Neural crest cell (in vitro differentiated cells): ENCODE measurements around the gene ANKRD63. TPM values are rescaled to one million over a fixed set of nuclear protein-coding genes. Genes with fewer than 3 reads are reported as not detected.

Experiments
- DNase-seq: peaks from one replicate; pipeline ENCODE4 v3.0.0; 2021; ENCODE audit warnings: low read depth, mixed read lengths, low spot score
- H3K27ac Mint-ChIP-seq: one replicate; pipeline ENCODE4 v1.8.0; 2021; ENCODE audit warnings: mild to moderate bottlenecking, mixed read lengths; ENCODE audit not compliant: unreplicated experiment
- H3K27me3 Mint-ChIP-seq: 2 replicates; pipeline ENCODE4 v1.8.0; 2021; ENCODE audit warnings: low read depth, mild to moderate bottlenecking, mixed read lengths
- H3K36me3 Mint-ChIP-seq: 2 replicates; pipeline ENCODE4 v1.8.0; 2021; ENCODE audit warnings: low read depth, mild to moderate bottlenecking, mixed read lengths
- H3K4me1 Mint-ChIP-seq: 2 replicates; pipeline ENCODE4 v1.8.0; 2021; ENCODE audit warnings: mixed read lengths
- H3K4me3 Mint-ChIP-seq: one replicate; pipeline ENCODE4 v1.8.0; 2021; ENCODE audit warnings: mild to moderate bottlenecking, mixed read lengths
- H3K9me3 Mint-ChIP-seq: 2 replicates; pipeline ENCODE4 v1.8.0; 2021; ENCODE audit warnings: mixed read lengths
- total RNA-seq: library from RNA; stranded (reverse); gene quantifications from 2 replicates; pipeline ENCODE4 v1.2.1, GENCODE V29; 2021
- TF ChIP-seq, protein P1 (sequence below): fragments of 200-600 bp; sonication (generic); conservative IDR thresholded peaks from 2 replicates; pipeline ENCODE4 v1.5.0; 2021; ENCODE audit warnings: antibody characterized with exemption, mild to moderate bottlenecking

ANKRD63 gene
- total RNA-seq, 1 donor from 2014 or later = not detected

DNA sequence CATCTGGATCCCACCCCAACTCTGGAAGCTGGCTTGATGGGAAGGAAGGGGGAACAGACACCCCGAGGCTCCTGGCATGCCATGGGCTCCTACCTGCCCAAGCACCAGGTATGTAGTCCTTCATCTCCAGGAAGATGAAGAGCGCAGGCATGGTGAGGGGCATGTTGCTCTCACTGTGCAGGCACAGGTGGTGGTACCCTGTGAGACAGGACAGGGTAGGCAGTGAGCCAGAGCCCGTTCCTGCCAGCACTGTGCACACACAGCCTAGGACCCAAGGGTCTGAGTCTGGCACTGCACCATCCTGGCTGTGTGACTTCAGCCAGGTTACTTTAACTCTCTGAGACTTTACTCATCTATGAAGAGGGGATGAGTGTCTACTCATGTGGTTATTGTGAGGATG, 9.4 kb upstream of the ANKRD63 start:
- Mint-ChIP-seq H3K27me3 (peaks cover 22% of the 10 kb centered on the region), H3K36me3 (no peaks in the 10 kb centered on the region), H3K27ac (no peak overlapping the region), H3K9me3 (no peaks in the 10 kb centered on the region), H3K4me1 (peaks cover 31% of the 10 kb centered on the region), H3K4me3 (no peak overlapping the region)
- no peak for DNase-seq
- TF ChIP-seq, protein P1, sequence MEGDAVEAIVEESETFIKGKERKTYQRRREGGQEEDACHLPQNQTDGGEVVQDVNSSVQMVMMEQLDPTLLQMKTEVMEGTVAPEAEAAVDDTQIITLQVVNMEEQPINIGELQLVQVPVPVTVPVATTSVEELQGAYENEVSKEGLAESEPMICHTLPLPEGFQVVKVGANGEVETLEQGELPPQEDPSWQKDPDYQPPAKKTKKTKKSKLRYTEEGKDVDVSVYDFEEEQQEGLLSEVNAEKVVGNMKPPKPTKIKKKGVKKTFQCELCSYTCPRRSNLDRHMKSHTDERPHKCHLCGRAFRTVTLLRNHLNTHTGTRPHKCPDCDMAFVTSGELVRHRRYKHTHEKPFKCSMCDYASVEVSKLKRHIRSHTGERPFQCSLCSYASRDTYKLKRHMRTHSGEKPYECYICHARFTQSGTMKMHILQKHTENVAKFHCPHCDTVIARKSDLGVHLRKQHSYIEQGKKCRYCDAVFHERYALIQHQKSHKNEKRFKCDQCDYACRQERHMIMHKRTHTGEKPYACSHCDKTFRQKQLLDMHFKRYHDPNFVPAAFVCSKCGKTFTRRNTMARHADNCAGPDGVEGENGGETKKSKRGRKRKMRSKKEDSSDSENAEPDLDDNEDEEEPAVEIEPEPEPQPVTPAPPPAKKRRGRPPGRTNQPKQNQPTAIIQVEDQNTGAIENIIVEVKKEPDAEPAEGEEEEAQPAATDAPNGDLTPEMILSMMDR = no peak

DNA sequence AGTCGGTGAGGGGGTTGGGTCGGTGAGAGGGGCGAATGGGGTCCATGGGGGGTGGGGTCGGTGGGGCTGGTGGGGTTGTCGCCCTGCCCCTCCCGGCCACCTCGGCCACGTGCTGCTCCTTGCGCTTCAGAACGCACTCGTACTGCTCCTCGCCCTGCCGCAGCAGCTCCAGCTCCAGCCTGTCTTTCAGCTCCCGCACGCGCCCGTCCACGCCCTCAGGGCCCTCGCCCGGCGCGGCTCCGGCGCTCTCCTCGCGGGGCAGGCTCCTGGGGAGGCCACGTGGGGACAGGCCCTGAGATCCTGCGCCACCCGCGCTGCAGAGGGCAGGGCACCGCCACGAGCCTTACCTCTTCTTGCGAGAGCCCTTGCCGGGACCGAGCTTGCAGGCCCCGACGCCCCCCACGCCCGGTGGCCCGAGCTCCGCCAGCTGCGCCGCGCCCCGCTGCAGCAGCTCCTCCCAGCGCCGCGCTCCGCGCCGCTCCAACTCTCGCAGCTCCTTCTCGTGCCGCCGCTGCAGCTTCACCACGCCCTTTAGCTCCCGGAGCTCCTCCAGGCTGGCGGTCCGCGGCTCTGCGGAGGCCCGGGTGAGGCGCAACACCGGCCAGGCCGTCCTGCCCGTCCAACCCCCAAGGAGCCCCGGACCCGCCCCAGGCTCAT, 8.2 kb upstream of the ANKRD63 start:
- Mint-ChIP-seq H3K36me3 (no peaks in the 10 kb centered on the region), H3K9me3 (no peaks in the 10 kb centered on the region), H3K27me3 (peaks cover 28% of the 10 kb centered on the region), H3K27ac (no peak overlapping the region), H3K4me3 (no peak overlapping the region), H3K4me1 (peaks cover 31% of the 10 kb centered on the region)
- TF ChIP-seq, protein P1 = no peak
- peak; percentile 55 for DNase-seq

DNA sequence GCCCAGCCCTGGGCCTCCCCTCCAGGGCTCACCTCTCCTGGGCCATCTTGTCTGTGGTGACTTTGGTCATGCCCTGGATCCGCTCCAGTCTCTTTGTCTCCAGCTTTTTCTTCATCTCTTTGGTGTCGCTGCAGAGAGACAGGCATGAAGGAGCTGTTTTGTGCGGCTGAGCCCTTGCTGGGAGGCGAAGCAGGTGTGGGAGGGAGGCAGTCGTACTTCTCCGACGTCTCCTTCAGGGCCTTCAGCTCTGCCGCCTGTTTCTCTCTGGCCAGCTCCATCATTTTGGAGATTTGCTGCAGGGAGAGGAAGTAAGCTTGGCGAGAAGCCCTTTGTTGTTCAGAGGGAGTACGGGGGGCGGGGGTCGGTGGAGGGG, 7.7 kb upstream of the ANKRD63 start:
- Mint-ChIP-seq H3K4me1 (peaks cover 34% of the 10 kb centered on the region), H3K36me3 (no peaks in the 10 kb centered on the region), H3K27me3 (peaks cover 32% of the 10 kb centered on the region), H3K27ac (no peak overlapping the region), H3K9me3 (no peaks in the 10 kb centered on the region), H3K4me3 (peak overlapping the region; percentile 20)
- DNase-seq = no peak
- TF ChIP-seq, protein P1 = no peak

DNA sequence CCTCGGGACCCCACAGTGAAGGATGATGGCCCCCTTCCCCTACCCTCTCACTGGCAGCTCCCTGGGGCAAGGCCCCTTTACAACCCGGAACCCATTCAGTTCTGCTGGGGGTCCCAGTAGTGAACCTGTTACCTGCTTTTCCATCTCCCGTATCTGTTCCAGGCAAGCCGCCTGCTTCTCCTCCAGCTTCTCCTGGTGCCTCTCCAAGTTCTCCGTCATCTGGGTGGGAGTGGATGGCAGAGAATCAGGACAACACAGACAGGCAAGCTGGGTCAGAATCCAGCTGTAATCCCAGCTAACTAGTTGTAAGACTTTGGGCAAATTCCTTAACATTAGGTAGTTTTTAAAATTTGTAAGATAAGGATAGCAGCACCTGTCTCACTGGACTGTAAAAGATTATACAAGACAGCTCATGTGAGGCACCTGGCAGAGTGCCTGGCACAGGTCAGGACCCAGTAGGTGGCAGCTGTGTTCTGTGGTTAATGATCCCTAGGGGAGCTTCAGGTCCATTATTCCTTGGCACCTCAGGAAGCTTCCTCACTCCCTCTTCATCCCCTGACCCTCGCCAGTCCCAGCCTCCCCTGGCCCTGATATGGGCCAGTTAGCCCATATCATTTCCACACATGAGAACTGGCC, 6.4 kb upstream of the ANKRD63 start:
- no peaks in the 10 kb centered on the region for H3K9me3 Mint-ChIP-seq
- DNase-seq = no peak
- TF ChIP-seq, protein P1 = no peak
- peak overlapping the region; percentile 61 for H3K4me3 Mint-ChIP-seq
- no peak overlapping the region for H3K27ac Mint-ChIP-seq
- H3K27me3 Mint-ChIP-seq = peaks cover 44% of the 10 kb centered on the region
- no peaks in the 10 kb centered on the region for H3K36me3 Mint-ChIP-seq
- H3K4me1 Mint-ChIP-seq = peaks cover 38% of the 10 kb centered on the region

DNA sequence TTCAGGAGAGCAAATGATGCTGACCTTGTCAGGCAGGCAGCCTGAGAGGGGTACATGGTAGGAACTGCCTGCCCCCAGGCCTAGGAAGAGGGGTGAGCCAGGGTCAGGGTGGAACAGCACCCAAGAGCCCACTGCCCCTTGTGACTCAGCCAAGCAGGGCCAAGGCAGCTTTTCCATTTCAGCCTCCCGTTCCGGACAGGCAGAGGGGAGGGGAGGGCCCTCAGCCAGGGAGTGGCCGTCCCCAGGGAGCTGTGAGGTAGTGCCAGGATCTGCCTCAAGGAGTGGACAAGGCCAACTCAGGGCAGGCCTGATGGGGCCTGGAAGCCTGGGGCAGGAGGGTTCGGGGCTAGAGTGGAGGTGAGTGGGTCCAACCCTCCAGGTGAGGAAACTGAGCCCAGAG, 5.1 kb upstream of the ANKRD63 start:
- Mint-ChIP-seq H3K27ac (no peak overlapping the region), H3K36me3 (no peaks in the 10 kb centered on the region)

More for the DNA sequence above, 5.1 kb upstream of the ANKRD63 start:
- DNase-seq = no peak
- H3K4me1 Mint-ChIP-seq = peaks cover 33% of the 10 kb centered on the region
- H3K9me3 Mint-ChIP-seq = no peaks in the 10 kb centered on the region
- H3K27me3 Mint-ChIP-seq = peaks cover 57% of the 10 kb centered on the region
- H3K4me3 Mint-ChIP-seq = no peak overlapping the region
- TF ChIP-seq, protein P1 = no peak
